Fibroblast of pulmonary artery (primary cell): ENCODE results near the gene ABCC2.

Experiments used
- DNase-seq: peaks from one replicate; pipeline ENCODE4 v3.0.0-alpha.2; 2010; ENCODE audit warnings: low read depth
- H3K4me3 ChIP-seq: replicated peaks from 2 replicates; pipeline ENCODE4 v1.5.1; 2011; ENCODE audit warnings: low read depth, mild to moderate bottlenecking, control low read depth, low read length, moderate library complexity
- CTCF ChIP-seq: IDR thresholded peaks from 2 replicates; pipeline ENCODE4 v1.5.1; 2011; ENCODE audit warnings: mild to moderate bottlenecking, control low read depth, low read length, inconsistent platforms; ENCODE audit errors: missing control alignments

The ABCC2 gene

GRCh38 chr10:99784727-99785441, 2.4 kb downstream of the ABCC2 start:
- H3K4me3 ChIP-seq: no peak overlapping the region
- no peak for DNase-seq
- TF ChIP-seq CTCF: no peak

- no peak for TF ChIP-seq CTCF
- no peak for DNase-seq
- no peak overlapping the region for H3K4me3 ChIP-seq
These were observed 3.2 kb downstream of the ABCC2 start for GRCh38 chr10:99785646-99786045.

GRCh38 chr10:99787311-99787710, 4.9 kb downstream of the ABCC2 start:
- no peak for DNase-seq
- TF ChIP-seq CTCF: no peak

GRCh38 chr10:99787782-99788445, 5.5 kb downstream of the ABCC2 start:
- DNase-seq: no peak
- no peak overlapping the region for H3K4me3 ChIP-seq
- no peak for TF ChIP-seq CTCF

More at GRCh38 chr10:99787311-99787710, 4.9 kb downstream of the ABCC2 start:
- H3K4me3 ChIP-seq: no peak overlapping the region

- peak; percentile 97 for DNase-seq
- no peak for TF ChIP-seq CTCF
- H3K4me3 ChIP-seq: no peak overlapping the region
These were observed 6.3 kb downstream of the ABCC2 start for GRCh38 chr10:99788598-99789256.

GRCh38 chr10:99791831-99792230, 9.4 kb downstream of the ABCC2 start:
- H3K4me3 ChIP-seq: no peak overlapping the region
- DNase-seq: no peak
- TF ChIP-seq CTCF: no peak

GRCh38 chr10:99793819-99794218, 11.4 kb downstream of the ABCC2 start:
- no peak overlapping the region for H3K4me3 ChIP-seq
- TF ChIP-seq CTCF: no peak
- DNase-seq: no peak
